ENCODE measurements around the gene GLCE.
"Not testable (repeated sequence)": the region's sequence is repeated elsewhere in the genome, so short reads cannot be mapped to it uniquely, and the experiment has no call there.

The GLCE gene

GRCh38 chr15:69288531-69289341 is 128.3 kb downstream of the GLCE start:
- no peak for TF ChIP-seq CTCF (IDR thresholded peaks at IDR 0.05; ENCODE audit: insufficient read depth, low read depth, low read length, missing control alignments)
- H3K4me3 ChIP-seq (ENCODE audit: low read length): no peak overlapping the region
- DNase-seq (ENCODE audit: low read depth): peak; percentile 77

GRCh38 chr15:69289342-69290146 is 129.1 kb downstream of the GLCE start:
- no peak for DNase-seq (ENCODE audit: low read depth)
- H3K4me3 ChIP-seq (ENCODE audit: low read length): no peak overlapping the region
- no peak for TF ChIP-seq CTCF (IDR thresholded peaks at IDR 0.05; ENCODE audit: insufficient read depth, low read depth, low read length, missing control alignments)

GRCh38 chr15:69290346-69291164 is 130.1 kb downstream of the GLCE start:
- DNase-seq (ENCODE audit: low read depth): peak; percentile 39
- no peak for TF ChIP-seq CTCF (IDR thresholded peaks at IDR 0.05; ENCODE audit: insufficient read depth, low read depth, low read length, missing control alignments)
- H3K4me3 ChIP-seq (ENCODE audit: low read length): no peak overlapping the region

GRCh38 chr15:69291651-69292050 is 131.2 kb downstream of the GLCE start:
- H3K4me3 ChIP-seq (ENCODE audit: low read length); DNase-seq (ENCODE audit: low read depth): not testable (repeated sequence)

GRCh38 chr15:69292826-69293420 is 132.5 kb downstream of the GLCE start:
- no peak for DNase-seq (ENCODE audit: low read depth)
- no peak overlapping the region for H3K4me3 ChIP-seq (ENCODE audit: low read length)
- no peak for TF ChIP-seq CTCF (IDR thresholded peaks at IDR 0.05; ENCODE audit: insufficient read depth, low read depth, low read length, missing control alignments)

- DNase-seq (ENCODE audit: low read depth): no peak
- H3K4me3 ChIP-seq (ENCODE audit: low read length): no peak overlapping the region
- TF ChIP-seq CTCF (IDR thresholded peaks at IDR 0.05; ENCODE audit: insufficient read depth, low read depth, low read length, missing control alignments): no peak
Observed at GRCh38 chr15:69293741-69294615, 133.5 kb downstream of the GLCE start.

Measured in epithelial cell of esophagus (primary cell).